NB4 (cell line): ENCODE data around the gene TTBK2.

Experiments used
- POLR2A ChIP-seq: IDR thresholded peaks from 2 replicates; pipeline ENCODE4 v1.6.1; 2011; ENCODE audit warnings: mild to moderate bottlenecking; ENCODE audit not compliant: insufficient read length; ENCODE audit errors: extremely low read depth
- TF ChIP-seq, protein P1 (sequence below): IDR thresholded peaks from one replicate; pipeline ENCODE4 v1.5.1; 2012; ENCODE audit warnings: low read depth, low read length
- TF ChIP-seq, protein P2 (sequence below): IDR thresholded peaks from 2 replicates; pipeline ENCODE4 v1.6.1; 2011; ENCODE audit warnings: low read depth, low read length

- TF ChIP-seq POLR2A, result no peak
- TF ChIP-seq, protein P1, sequence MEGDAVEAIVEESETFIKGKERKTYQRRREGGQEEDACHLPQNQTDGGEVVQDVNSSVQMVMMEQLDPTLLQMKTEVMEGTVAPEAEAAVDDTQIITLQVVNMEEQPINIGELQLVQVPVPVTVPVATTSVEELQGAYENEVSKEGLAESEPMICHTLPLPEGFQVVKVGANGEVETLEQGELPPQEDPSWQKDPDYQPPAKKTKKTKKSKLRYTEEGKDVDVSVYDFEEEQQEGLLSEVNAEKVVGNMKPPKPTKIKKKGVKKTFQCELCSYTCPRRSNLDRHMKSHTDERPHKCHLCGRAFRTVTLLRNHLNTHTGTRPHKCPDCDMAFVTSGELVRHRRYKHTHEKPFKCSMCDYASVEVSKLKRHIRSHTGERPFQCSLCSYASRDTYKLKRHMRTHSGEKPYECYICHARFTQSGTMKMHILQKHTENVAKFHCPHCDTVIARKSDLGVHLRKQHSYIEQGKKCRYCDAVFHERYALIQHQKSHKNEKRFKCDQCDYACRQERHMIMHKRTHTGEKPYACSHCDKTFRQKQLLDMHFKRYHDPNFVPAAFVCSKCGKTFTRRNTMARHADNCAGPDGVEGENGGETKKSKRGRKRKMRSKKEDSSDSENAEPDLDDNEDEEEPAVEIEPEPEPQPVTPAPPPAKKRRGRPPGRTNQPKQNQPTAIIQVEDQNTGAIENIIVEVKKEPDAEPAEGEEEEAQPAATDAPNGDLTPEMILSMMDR, result no peak
- TF ChIP-seq, protein P2, sequence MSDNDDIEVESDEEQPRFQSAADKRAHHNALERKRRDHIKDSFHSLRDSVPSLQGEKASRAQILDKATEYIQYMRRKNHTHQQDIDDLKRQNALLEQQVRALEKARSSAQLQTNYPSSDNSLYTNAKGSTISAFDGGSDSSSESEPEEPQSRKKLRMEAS, result no peak
Observed at GRCh38 chr15:42731461-42731860, 189.1 kb downstream of the TTBK2 start.
